Liver (tissue), 9 donors: Measurements from ENCODE around the gene THRB. TPM values are rescaled to one million over a fixed set of nuclear protein-coding genes. Genes with fewer than 3 reads are reported as not detected.

Experiments used
- DNase-seq: peaks from one replicate; pipeline ENCODE4 v3.0.0-alpha.2; 2017; ENCODE audit warnings: low spot score
- H3K27ac ChIP-seq, 2 donors: one replicate each; pipeline ENCODE4 v1.7.0; 2013; ENCODE audit warnings: inconsistent platforms in 2 of 2, low read length in 2 of 2, control low read depth in 1 of 2, low read depth in 1 of 2, mild to moderate bottlenecking in 1 of 2
- H3K27me3 ChIP-seq, 4 donors: one replicate each; pipeline versions ENCODE4 v1.6.1 to v1.7.0; 2013; ENCODE audit warnings: low read length in 3 of 4, inconsistent platforms in 1 of 4, mild to moderate bottlenecking in 1 of 4, moderate library complexity in 1 of 4; ENCODE audit not compliant: control insufficient read depth in 4 of 4, insufficient read depth in 4 of 4
- H3K36me3 ChIP-seq, 4 donors: one replicate each; pipeline versions ENCODE4 v1.6.1 to v1.7.0; 2013; ENCODE audit warnings: low read length in 3 of 4, mild to moderate bottlenecking in 3 of 4, low read depth in 1 of 4, moderate library complexity in 1 of 4; ENCODE audit not compliant: control insufficient read depth in 4 of 4, insufficient read depth in 3 of 4
- H3K4me1 ChIP-seq, 4 donors: one replicate each; pipeline versions ENCODE4 v1.6.1 to v1.7.0; 2013; ENCODE audit warnings: low read length in 3 of 4, mild to moderate bottlenecking in 3 of 4, moderate library complexity in 1 of 4; ENCODE audit not compliant: control insufficient read depth in 4 of 4, insufficient read depth in 4 of 4
- H3K4me3 ChIP-seq, 3 donors: one replicate each; pipeline versions ENCODE4 v1.6.1 to v1.7.0; 2013; ENCODE audit warnings: low read length in 3 of 3, control low read depth in 1 of 3, low read depth in 1 of 3, mild to moderate bottlenecking in 1 of 3
- H3K9ac ChIP-seq, 2 donors: one replicate each; pipeline ENCODE4 v1.7.0; 2013; ENCODE audit warnings: low read length in 2 of 2, mild to moderate bottlenecking in 2 of 2, moderate library complexity in 2 of 2, control low read depth in 1 of 2, low read depth in 1 of 2
- H3K9me3 ChIP-seq, 4 donors: one replicate each; pipeline versions ENCODE4 v1.6.1 to v1.7.0; 2013; ENCODE audit warnings: low read length in 3 of 4; ENCODE audit not compliant: control insufficient read depth in 4 of 4
- EGR1 ChIP-seq, 2 donors: IDR thresholded peaks; 2 replicates each; pipeline ENCODE4 v1.6.1; 2016 to 2018; ENCODE audit warnings: antibody characterized with exemption in 2 of 2, low read depth in 2 of 2
- FOXA1 ChIP-seq: IDR thresholded peaks from 2 replicates; pipeline ENCODE4 v1.6.1; 2016; ENCODE audit warnings: antibody characterized with exemption
- FOXA2 ChIP-seq: IDR thresholded peaks from 2 replicates; pipeline ENCODE4 v1.6.1; 2016; ENCODE audit warnings: antibody characterized with exemption
- GABPA ChIP-seq, 2 donors: IDR thresholded peaks in 1 of 2; conservative IDR thresholded peaks in 1 of 2; 2 replicates each; pipeline ENCODE4 v1.6.1; 2016; ENCODE audit warnings: antibody characterized with exemption in 2 of 2, mild to moderate bottlenecking in 1 of 2, moderate library complexity in 1 of 2
- HNF4A ChIP-seq, 2 donors: conservative IDR thresholded peaks; 2 replicates each; pipeline ENCODE4 v1.6.1; 2016; ENCODE audit warnings: antibody characterized with exemption in 2 of 2, mild to moderate bottlenecking in 2 of 2
- HNF4G ChIP-seq: IDR thresholded peaks from 2 replicates; pipeline ENCODE4 v1.6.1; 2016; ENCODE audit warnings: antibody characterized with exemption
- JUND ChIP-seq, 2 donors: IDR thresholded peaks; 2 replicates each; pipeline ENCODE4 v1.6.1; 2016; ENCODE audit warnings: antibody characterized with exemption in 2 of 2
- MAX ChIP-seq: IDR thresholded peaks from 2 replicates; pipeline ENCODE4 v1.6.1; 2016; ENCODE audit warnings: antibody characterized with exemption
- NR2F2 ChIP-seq: IDR thresholded peaks from 2 replicates; pipeline ENCODE4 v1.6.1; 2016; ENCODE audit warnings: antibody characterized with exemption
- RAD21 ChIP-seq, 2 donors: IDR thresholded peaks; 2 replicates each; pipeline ENCODE4 v1.6.1; 2016; ENCODE audit warnings: antibody characterized with exemption in 2 of 2, mild to moderate bottlenecking in 2 of 2
- REST ChIP-seq: IDR thresholded peaks from 2 replicates; pipeline ENCODE4 v1.6.1; 2016; ENCODE audit warnings: antibody characterized with exemption, mild to moderate bottlenecking
- RXRA ChIP-seq, 2 donors: IDR thresholded peaks; 2 replicates each; pipeline ENCODE4 v1.6.1; 2017 to 2018; ENCODE audit warnings: antibody characterized with exemption in 2 of 2, mild to moderate bottlenecking in 1 of 2
- SP1 ChIP-seq: IDR thresholded peaks from 2 replicates; pipeline ENCODE4 v1.6.1; 2018; ENCODE audit warnings: antibody characterized with exemption, mild to moderate bottlenecking
- TAF1 ChIP-seq: conservative IDR thresholded peaks from 2 replicates; pipeline ENCODE4 v1.6.1; 2016; ENCODE audit warnings: antibody characterized with exemption, mild to moderate bottlenecking
- YY1 ChIP-seq: IDR thresholded peaks from 2 replicates; pipeline ENCODE4 v1.6.1; 2016; ENCODE audit warnings: antibody characterized with exemption, mild to moderate bottlenecking
- ZBTB33 ChIP-seq: IDR thresholded peaks from 2 replicates; pipeline ENCODE4 v1.6.1; 2016; ENCODE audit warnings: antibody characterized with exemption
- WGBS: extraction: QIAGEN DNeasy Blood & Tissue Kit; methylation state at CpG from one replicate; pipeline ENCODE4 v1.1.7; 2013; 5-methylcytosine and 5-hydroxymethylcytosine counted together
- polyA plus RNA-seq, 2 donors: library from polyadenylated mRNA; stranded (reverse) in 1 of 2; unstranded in 1 of 2; fragments of 200-250 nt in 1 of 2; fragments of >200 nt in 1 of 2; fragmentation: Nextera tagmentation in 1 of 2; extraction: Ambion mirVana in 1 of 2; gene quantifications; one replicate each; pipeline versions ENCODE4 v1.2.1 to v1.2.3, GENCODE V29; 2013 to 2015
- total RNA-seq, 2 donors: library from RNA; depleted of rRNA; stranded (reverse); fragments of >200 nt; gene quantifications; one replicate each; pipeline ENCODE4 v1.2.3, GENCODE V29; 2014
- TF ChIP-seq, protein P1 (sequence below): IDR thresholded peaks from 2 replicates; pipeline ENCODE4 v1.6.1; 2016; ENCODE audit warnings: antibody characterized with exemption
- TF ChIP-seq, protein P2 (sequence below): fragments of 150-350 bp; IDR thresholded peaks from 2 replicates; pipeline ENCODE4 v1.5.1; 2017; ENCODE audit warnings: improper control_type of control experiment, low read depth, low read length; ENCODE audit not compliant: missing input control
- donor health status: healthy.
- donor health status: healthy.
- donor health status: healthy.
- donor health status: healthy.
- donor health status: healthy.

THRB gene
- total and polyA plus RNA-seq, 4 donors = 5.9 to 23.9 (median 9.3) TPM

- Histone ChIP-seq H3K4me3 (no peak overlapping the region), H3K4me1 (peaks cover 1 to 11% (median 6%) of the 10 kb centered on the region in 4 donors), H3K36me3 (no peaks in the 10 kb centered on the region), H3K9me3 (no peaks in the 10 kb centered on the region), H3K27me3 (no peaks in the 10 kb centered on the region), H3K9ac (no peak overlapping the region), H3K27ac (peak overlapping the region in 1 of 2 donors; percentile 17)
- 73% methylated on average over 1 of the region's 1 CpG for WGBS
- DNase-seq = no peak
- TF ChIP-seq MAX (no peak), EGR1 (IDR thresholded peaks at IDR 0.05; ENCODE audit: low read depth in 2 of 2) (no peak), SP1 (no peak), NR2F2 (no peak), HNF4A (conservative IDR thresholded peaks at IDR 0.05) (no peak), TAF1 (no peak), HNF4G (no peak), ZBTB33 (no peak), RAD21 (IDR thresholded peaks at IDR 0.05) (no peak), YY1 (no peak), GABPA (IDR thresholded peaks at IDR 0.05 in 1 of 2, conservative IDR thresholded peaks at IDR 0.05 in 1 of 2) (no peak), JUND (IDR thresholded peaks at IDR 0.05) (no peak), RXRA (IDR thresholded peaks at IDR 0.05) (no peak), FOXA1 (no peak), FOXA2 (no peak), REST (no peak)
- TF ChIP-seq, protein P1, sequence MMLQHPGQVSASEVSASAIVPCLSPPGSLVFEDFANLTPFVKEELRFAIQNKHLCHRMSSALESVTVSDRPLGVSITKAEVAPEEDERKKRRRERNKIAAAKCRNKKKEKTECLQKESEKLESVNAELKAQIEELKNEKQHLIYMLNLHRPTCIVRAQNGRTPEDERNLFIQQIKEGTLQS = no peak
- TF ChIP-seq, protein P2, sequence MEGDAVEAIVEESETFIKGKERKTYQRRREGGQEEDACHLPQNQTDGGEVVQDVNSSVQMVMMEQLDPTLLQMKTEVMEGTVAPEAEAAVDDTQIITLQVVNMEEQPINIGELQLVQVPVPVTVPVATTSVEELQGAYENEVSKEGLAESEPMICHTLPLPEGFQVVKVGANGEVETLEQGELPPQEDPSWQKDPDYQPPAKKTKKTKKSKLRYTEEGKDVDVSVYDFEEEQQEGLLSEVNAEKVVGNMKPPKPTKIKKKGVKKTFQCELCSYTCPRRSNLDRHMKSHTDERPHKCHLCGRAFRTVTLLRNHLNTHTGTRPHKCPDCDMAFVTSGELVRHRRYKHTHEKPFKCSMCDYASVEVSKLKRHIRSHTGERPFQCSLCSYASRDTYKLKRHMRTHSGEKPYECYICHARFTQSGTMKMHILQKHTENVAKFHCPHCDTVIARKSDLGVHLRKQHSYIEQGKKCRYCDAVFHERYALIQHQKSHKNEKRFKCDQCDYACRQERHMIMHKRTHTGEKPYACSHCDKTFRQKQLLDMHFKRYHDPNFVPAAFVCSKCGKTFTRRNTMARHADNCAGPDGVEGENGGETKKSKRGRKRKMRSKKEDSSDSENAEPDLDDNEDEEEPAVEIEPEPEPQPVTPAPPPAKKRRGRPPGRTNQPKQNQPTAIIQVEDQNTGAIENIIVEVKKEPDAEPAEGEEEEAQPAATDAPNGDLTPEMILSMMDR = no peak
Measured at GRCh38 chr3:24462737-24463136, 31.9 kb downstream of the THRB start.
